Left ventricle myocardium superior (tissue), 1 donor: ENCODE measurements around the gene MUC4. TPM values are rescaled to one million over a fixed set of nuclear protein-coding genes. Genes with fewer than 3 reads are reported as not detected.
A peak's percentile ranks its signal among the peaks of the same experiment; 100 is the strongest.
"Not testable (repeated sequence)": the region's sequence is repeated elsewhere in the genome, so short reads cannot be mapped to it uniquely, and the experiment has no call there.

Source experiments
- ATAC-seq: fragments of 200-7000 bp; cut with Tn5 transposase; one replicate; pipeline ENCODE4 v1.9.1; 2020; ENCODE audit warnings: mild to moderate bottlenecking, moderate library complexity
- DNase-seq: peaks from one replicate; pipeline ENCODE4 v3.0.0-alpha.2; 2020
- intact Hi-C: fragments of 100-400 bp; cut with micrococcal nuclease; formaldehyde crosslinking; loops from one replicate; pipeline ENCODE4 v1.11.0; 2022
- total RNA-seq: library from RNA; stranded (reverse); fragmentation: NEBNext Ultra II Directional; extraction: Animal tissue kit (Norgen Biotek cat#: 25700); gene quantifications from one replicate; pipeline ENCODE4 v1.2.1, GENCODE V29; 2021
- donor health status: DM: no; HTN: yes; CAD: no; lungs with severe emphysema.

Gene MUC4
- total RNA-seq, 1 donor from 2014 or later = not detected

DNA sequence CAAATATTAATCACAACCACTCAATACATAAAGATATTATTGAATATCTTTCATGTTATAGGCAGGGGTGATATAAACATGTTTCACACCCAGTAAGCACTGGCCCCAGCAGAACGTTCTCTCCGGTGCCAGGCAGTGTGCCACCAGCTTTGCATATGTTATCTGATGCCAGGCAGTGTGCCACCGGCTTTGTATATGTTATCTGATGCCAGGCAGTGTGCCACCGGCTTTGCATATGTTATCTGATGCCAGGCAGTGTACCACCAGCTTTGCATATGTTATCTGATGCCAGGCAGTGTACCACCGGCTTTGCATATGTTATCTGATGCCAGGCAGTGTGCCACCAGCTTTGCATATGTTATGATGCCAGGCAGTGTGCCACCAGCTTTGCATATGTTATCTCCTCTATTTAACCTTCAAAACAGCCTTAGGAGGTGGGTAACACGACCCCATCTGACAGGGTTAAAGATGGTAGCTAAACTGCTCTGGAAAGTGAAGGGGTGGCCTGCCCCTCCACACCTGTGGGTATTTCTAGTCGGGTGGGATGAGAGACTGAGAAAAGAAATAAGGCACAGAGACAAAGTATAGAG is 84.0 kb downstream of the MUC4 start:
- intact Hi-C loops = no loop called here
- ATAC-seq (no peak), DNase-seq (no peak)

DNA sequence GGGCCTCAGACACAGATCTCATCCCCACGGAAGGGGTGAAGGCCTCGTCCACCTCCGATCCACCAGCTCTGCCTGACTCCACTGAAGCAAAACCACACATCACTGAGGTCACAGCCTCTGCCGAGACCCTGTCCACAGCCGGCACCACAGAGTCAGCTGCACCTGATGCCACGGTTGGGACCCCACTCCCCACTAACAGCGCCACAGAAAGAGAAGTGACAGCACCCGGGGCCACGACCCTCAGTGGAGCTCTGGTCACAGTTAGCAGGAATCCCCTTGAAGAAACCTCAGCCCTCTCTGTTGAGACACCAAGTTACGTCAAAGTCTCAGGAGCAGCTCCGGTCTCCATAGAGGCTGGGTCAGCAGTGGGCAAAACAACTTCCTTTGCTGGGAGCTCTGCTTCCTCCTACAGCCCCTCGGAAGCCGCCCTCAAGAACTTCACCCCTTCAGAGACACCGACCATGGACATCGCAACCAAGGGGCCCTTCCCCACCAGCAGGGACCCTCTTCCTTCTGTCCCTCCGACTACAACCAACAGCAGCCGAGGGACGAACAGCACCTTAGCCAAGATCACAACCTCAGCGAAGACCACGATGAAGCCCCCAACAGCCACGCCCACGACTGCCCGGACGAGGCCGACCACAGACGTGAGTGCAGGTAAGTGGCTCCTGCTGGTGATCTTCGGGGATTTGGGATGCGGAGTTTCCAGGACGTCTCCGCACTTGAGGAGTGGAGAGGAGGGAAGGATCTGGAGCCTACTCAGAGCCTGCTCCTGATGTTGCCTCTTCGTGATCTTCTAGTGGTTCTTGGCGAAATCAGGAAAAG is 85.6 kb downstream of the MUC4 start:
- ATAC-seq = not testable (repeated sequence)

DNA sequence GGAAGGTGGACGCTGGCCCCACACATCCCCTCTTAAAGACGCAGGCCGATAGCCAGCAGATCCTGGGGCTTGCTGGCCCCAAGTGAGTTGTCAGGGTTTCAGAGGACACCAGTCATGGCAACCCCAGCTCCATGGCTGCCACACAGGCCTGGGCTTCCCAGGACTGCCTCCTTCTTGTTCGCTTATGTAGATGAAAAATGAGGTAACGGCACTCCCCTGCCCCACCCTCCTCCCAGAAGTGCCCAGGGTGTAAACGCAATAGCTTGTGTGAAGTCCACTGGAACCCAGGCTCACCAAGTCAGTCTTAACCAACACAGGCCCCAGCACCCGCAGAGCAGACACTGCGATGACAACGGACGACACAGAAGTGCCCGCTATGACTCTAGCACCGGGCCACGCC is 87.4 kb downstream of the MUC4 start:
- DNase-seq, ATAC-seq, intact Hi-C loops: not testable (repeated sequence)

More for the DNA sequence above, 85.6 kb downstream of the MUC4 start:
- DNase-seq, intact Hi-C loops: not testable (repeated sequence)

DNA sequence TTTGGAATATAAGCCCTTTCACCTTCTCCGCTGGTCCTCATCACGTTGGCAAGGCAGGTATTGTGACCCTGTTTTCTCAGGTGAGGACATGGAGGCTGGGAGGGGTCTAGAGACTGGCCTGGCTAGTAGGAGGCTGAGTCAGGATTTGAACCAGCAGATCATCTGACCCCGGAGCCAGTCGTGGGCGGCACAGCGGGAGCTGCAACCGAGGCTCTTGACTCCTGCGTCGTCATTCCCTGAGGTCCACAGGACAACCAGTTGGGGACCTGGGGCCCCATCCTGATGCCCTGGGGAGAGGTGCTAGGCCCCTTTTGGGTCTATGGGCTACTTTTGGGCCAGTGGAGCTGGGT is 88.8 kb downstream of the MUC4 start:
- intact Hi-C loops, ATAC-seq, DNase-seq: not testable (repeated sequence)

DNA sequence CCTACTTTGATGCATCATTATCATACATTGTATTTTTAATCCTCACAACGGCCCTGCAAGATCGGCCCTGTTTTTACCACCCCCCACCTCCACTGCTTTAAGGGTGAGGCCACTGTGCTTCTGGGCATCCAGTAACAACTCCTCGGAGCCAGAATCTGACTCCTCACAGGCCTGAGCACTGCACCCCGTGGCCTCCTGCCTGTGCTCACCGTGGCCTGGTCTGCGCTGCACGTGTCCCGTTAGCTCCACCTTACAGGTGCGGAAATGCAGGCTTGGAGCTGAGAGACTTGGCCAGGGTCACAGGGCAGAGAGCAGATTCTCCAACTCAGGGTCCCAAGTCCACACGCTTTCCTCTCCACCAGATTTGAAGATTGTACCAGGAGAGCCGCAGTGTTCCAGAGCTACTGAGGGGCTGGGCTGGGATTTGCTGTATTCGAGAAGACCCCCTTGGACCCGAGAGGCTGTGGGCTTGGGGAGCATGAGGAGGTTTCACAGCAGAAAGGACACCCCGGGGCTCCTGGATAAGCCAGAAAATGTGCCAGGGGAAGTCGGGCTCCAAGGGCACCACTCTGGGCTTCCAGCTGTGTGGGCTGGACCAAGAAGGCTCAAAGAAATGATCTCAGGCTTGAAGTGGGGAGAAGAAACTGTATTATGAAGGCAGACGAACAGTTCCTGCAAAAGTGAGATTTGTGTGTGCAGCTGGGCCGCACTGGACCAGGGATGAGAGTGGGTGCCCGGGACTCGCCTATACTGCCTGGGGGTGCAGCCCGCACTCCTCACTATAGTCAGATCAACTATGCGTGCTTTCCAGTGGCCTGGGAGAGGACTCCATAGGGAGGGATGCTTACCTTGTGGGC is 89.4 kb downstream of the MUC4 start:
- intact Hi-C loops, DNase-seq, ATAC-seq: not testable (repeated sequence)

DNA sequence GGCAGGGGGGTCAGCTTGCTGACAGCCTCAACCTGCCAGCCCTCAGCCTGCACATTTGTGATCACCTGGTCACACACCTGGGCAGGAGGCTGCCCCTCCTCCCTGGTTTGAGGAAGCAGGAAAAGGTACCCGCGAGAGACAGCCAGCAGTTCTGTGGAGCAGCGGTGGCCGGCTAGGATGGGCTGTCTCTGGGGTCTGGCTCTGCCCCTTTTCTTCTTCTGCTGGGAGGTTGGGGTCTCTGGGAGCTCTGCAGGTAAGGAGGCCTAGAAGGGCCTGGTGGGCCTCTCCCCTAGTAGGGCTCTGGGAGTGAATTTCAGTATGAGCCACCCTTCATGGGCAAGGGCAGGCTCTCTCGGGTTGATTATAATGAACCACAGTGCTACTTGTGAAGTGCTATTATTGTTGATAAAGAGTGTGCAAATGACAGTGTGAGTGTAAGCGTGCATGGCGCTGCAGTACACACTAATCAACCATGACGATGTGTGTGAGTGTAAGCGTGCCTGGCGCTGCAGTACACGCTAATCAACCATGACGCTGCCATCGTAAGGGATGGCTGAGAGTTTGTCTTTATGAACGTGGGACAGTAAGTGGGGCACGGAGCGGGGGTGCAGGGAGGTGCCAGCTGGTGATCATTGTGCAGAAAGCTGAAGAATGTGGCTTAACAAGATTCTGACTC is 90.8 kb downstream of the MUC4 start, which contains the start of gene MUC20:
MUC20 (plus strand) TSS at position 148 of the 676 bp plus-strand sequence; CDS start at position 178, 30 bp downstream.
- ATAC-seq, DNase-seq, intact Hi-C loops: not testable (repeated sequence)

DNA sequence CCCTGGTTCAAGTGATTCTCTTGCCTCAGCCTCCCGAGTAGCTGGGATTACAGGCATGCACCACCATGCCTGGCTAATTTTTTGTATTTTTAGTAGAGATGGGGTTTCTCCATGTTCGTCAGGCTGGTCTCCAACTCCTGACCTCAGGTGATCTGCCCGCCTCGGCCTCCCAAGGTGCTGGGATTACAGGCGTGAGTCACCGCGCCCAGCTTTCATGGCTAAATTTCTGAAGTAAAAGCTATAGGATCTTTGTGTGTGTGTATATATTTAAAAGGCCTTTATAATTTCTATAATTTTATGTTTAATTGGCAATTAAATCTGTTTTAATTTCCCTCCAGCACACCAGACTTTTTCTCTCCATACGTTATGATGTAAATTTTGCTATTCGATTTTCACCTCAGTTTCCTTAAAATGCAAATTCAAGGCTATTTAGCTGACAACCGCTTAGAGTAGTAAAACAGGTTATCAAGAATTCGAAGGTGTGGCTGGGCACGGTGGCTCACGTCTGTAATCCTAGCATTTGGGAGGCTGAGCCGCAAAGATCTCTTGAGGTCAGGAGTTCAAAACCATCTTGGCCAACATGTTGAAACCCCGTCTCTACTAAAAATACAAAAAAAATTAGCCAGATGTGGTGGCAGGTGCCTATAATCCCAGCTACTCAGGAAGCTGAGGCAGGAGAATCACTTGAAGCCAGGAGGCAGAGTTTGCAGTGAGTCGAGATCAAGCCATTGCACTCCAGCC is 92.0 kb downstream of the MUC4 start:
- DNase-seq, ATAC-seq, intact Hi-C loops: not testable (repeated sequence)

DNA sequence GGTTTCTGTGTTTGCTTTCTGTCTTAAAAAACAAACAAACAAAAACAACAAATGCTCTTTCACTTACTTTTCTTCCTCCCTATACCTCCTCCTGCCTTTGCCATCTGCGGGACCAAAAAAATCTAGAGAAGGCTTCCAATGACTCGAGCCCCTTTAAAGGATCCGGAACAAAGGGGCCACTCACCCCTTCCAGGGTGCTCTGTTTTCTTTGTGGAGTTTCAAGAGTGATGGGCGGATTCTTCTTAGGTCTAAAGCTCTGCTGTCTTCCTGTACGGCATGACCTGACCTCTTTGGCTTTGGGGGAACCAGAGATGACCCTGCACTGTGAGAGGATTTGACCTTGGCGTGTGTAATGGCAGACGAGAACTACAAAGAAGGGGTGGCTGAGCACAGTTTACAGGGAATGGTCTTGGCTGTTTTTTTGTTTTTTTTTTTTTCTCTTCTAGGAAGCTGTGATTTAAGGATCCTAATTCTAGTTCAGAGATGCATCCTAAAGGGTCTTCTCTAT is 93.2 kb downstream of the MUC4 start:
- no peak for ATAC-seq

DNA sequence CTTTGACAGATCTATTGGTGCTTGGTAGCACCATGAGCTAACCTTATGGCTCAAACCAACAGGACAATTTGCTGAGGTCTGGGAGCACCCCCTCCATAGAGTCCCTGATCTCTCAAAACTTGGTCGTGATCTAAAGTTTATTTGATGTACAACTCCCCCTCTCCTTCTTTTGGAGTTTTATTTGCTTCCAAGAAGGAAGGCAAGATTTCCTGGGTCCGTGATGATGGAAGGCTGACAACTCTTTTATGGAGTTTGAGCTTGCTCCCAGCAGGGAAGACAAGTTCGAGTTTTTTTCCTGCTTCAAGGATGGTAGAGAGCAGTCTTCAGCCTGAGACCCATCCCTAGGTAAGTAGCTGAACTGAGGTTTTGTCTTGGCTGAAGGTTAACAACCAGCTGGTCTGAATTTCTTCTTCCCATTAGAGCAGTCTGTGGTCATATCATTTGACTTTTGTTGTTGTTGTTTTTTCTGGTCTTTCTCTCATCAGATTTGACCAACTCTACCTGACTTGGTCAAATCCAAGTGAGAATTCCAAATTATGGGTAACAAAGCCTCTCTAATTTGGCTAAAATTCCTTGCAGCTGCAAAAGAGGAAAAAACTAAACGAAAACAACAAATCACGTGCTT is 93.8 kb downstream of the MUC4 start:
- intact Hi-C loops = no loop called here
- ATAC-seq (no peak), DNase-seq (no peak)

More for the DNA sequence above, 93.2 kb downstream of the MUC4 start:
- intact Hi-C loops = no loop called here
- no peak for DNase-seq

DNA sequence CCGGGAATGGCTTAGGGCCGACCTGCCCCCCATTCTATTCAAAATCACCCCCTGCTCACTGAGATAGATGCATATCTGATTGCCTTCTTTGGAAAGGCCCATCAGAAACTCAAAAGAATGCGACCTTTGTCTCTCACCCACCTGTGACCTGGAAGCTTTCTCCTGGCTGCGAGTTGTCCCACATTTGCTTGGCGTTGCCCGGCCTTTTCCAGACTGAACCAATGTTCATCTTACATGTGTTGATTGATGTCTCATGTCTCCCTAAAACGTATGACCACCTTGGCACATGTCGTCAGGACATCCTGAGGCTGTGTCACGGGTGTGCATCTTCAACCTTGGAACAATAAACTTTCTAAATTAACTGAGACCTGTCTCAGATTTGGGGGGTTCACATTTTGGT is 94.3 kb downstream of the MUC4 start:
- DNase-seq (no peak), ATAC-seq (no peak)
- intact Hi-C loops = no loop called here

DNA sequence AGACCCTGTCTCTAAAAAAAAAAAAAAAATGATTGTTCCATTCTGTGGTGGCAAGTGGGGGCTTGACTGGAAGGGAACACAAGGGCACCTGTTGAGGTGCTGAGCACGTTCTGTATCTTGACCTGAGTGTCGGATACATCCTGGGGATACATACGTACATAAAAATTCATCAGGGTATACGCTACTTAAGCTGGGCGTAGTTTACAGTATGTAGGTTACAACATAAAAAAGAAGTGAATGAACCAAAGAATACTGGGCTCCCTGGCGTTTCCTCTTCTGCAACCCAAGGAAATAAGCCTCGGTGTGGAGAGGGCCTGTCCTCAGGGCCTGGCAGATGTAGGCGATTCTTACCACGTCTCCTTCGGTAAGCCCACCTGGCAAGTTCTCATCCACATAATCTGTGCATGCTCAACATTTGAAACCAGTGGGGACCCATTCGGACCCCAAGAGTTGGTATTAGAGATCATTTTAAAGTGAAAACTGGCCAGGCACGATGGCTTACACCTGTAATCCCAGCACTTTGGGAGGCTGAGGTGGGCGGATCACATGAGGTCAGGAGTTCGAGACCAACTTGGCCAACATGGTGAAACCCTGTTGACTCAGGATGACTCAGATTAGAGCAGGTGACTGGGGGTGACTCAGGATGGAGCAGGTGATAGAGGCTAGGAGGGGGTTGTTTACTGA is 96.0 kb downstream of the MUC4 start:
- ATAC-seq = peak; percentile 26
- no peak for DNase-seq
- intact Hi-C loops = no loop called here

DNA sequence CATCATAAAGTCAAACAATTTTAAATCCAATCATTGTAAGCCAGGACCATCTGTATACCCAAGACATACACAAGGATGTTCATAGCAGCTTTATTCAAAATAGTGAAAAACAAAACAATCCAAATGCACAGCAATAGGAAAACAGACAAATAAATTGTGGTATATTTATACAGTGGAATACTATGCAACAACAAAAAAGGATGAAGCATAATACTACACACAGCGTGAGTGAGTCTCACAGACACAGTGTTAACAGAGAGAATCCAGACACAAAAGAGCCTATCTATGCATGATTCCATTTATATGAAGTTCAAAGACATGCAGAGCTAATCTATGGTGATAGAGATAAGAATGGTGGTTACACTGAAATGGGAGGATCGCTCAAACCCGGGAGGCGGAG is 96.6 kb downstream of the MUC4 start:
- intact Hi-C loops = no loop called here
- ATAC-seq (peak; percentile 9), DNase-seq (no peak)

DNA sequence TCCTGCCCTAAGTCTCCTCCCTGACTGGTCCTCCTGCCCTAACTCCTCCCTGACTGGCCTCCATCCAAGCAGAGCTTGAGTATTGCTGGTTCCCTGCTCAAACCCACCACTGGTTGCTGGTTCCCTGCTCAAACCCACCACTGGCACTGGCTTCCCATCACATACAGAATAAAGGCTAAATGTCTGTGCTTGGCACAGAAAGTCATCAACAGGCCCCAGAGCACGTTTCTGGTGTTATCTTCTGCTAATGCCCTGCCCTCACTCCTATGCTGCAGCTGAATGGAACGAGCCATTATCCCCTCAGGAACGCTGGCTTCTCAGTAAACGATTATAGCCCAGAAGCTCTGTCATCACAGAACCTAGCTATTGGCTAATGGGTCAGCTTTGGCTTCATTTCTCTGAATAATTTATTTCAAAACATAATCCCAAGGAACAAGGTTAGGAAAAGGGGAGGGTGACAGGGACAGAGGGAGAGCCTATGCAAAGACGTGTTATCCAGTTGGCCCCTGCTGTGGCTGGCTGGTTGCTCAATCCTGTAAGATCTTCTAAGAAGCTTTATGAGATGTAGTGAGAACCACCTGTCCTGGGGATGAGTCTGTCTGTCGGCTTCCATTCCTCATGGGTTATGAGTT is 97.2 kb downstream of the MUC4 start:
- intact Hi-C loops = no loop called here
- no peak for DNase-seq
- ATAC-seq = no peak

DNA sequence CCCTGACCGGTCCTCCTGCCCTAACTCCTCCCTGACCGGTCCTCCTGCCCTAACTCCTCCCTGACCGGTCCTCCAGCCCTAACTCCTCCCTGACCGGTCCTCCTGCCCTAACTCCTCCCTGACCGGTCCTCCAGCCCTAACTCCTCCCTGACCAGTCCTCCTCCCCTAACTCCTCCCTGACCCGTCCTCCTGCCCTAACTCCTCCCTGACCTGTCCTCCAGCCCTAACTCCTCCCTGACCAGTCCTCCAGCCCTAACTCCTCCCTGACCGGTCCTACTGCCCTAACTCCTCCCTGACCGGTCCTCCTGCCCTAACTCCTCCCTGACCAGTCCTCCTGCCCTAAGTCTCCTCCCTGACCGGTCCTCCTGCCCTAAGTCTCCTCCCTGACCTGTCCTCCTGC is 98.6 kb downstream of the MUC4 start:
- ATAC-seq, intact Hi-C loops, DNase-seq: not testable (repeated sequence)

DNA sequence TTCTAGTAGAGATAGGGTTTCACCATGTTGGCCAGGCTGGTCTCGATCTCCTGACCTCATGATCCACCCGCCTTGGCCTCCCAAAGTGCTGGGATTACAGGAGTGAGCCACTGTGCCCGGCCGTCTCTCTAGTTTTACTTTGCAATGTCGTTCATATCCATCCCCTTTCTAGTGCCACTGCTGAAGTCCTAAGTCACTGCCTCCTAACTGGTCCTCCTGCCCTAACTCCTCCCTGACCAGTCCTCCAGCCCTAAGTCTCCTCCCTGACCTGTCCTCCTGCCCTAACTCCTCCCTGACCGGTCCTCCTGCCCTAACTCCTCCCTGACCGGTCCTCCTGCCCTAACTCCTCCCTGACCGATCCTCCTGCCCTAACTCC is 99.2 kb downstream of the MUC4 start:
- DNase-seq, ATAC-seq, intact Hi-C loops: not testable (repeated sequence)

DNA sequence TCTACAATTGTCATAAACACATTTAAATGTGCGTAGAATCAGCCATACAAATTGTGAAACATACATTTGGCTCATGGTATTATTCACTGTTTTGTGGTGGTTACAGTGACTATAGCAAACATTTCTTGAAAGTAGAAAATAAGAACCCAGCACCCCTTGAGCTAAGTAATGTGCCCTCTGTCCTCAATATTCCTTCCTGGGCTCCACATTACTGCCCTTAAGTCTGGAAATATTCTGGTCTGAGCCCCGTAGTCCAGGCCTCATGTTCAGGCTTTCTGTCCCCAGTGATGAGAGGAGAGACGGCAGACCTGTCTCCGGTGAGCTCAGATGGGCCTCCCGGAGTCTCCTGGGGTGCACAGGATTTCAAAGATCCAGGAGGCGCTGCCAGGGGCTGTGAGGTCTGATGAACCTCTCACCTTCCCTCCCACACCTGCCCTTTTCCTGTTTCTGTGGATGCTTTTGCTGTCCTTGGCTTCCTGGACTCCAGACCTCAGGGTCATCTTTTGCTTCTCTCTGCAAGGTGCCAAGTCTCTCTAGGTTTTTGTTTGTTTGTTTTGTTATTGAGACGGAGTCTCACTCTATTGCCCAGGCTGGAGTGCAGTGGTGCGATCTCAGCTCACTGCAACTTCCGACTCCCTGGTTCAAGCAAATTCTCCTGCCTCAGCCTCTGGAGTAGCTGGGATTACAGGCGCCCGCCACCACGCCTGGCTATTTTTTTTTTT is 99.8 kb downstream of the MUC4 start:
- DNase-seq (no peak), ATAC-seq (no peak)
- intact Hi-C loops = no loop called here
